ENCODE measurements around the gene DMAP1.

Gene DMAP1

DNA sequence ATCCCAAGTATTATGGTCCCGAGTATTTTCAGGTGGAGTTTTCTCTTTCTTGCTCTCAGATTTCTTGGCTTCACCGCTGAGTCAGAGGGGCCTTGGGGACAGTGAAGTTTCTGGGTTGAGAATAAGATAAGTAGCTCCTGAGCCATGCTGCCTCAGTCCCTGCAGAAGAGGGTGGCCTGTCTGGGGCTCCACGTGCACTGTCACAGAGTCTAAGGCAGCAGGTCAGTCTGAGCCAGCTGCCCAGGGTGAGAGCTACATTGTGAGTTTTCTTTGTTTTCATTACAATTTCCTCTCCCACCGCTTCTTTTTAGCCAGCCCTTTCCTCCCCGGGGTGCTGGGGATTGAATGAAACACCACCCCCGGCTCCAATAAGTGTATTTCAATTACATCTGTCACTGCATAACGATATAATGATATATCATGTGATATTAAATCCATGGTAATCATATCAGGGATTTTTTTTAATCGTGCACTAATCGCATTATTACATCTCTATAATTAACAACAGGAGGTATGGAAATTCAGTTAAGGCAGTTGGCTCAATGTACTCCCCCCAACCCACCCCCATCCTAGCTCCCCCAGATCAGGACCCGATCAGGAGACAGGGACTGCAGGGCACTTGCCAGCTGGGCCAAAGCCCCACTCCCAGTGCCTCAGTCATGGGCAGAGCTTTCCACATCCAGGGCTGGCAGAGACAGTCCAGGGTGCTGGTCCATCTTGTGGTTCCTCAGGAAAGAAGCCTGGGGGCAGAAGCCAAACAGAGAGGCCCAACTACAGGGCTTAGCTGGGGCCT is 43.7 kb downstream of the DMAP1 start:
- FAIRE-seq, result no peak

DNA sequence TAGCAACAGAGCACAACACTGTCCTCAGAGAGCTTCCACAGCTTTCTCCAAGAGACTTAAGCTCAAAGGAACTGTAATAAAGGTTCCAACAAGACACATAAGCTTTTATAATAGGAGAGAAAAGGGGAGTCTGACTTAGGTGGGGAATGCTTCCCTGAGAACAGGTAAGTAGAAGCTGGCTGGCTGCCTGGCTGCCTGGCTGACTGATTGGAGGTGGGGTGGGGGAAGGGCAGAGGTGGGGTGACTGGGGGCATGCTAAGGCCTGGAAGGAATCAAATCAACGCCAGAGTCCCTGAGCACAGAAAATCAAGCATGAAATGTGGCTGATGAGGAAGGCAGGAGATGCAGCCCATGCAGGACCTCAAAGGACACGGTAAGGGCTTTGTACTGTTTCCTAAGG is 45.8 kb downstream of the DMAP1 start:
- no peak for FAIRE-seq

DNA sequence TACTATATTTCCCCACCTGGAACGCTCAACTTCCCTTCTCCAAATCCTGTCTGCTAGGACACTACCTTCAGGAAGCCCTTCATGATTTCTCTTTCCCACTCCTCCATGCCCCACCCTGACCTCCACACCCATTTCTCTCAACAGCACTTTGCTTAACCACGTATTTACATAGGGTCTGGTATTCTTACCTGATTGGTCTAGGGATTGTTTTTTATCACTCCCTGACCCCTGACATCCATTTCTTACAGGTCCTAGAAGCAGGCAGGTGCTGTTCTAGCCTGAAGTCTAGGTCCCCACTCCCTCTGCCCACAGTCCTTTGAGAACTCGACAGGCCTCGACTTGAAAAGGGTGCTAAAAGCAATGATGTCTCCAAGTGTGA is 47.5 kb downstream of the DMAP1 start:
- no peak for FAIRE-seq

DNA sequence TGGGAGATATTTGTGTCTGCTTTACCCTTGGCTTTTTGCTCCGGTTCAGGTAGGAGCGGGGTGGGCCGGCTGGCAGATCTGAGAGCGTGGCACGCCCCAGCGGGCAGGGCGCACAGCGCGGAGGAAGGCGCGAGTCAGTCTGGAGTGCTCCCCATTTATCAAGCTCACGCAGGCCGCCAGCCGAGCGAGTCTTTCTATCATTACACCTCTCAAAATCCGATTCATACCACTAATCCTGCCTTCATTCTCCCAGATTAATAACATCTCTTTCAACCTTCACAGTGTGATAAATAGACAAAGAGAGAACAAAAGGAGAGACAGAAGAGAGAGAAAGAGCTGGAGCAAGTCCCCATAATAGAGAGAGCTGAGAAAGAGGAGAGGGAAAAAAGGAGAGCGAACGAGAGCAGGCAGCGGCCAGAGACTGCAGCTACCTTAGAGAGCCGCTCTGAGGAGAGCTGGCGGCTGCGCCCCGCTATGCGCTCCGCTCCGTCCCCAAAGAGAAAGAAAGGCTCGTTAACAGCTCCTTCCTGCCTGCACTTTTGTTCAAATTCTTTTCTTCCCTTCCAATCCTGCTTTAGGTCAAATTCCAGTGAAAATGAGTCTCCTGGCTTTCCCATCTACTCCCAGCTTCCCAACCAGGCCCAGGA is 48.0 kb downstream of the DMAP1 start:
- FAIRE-seq, result no peak

DNA sequence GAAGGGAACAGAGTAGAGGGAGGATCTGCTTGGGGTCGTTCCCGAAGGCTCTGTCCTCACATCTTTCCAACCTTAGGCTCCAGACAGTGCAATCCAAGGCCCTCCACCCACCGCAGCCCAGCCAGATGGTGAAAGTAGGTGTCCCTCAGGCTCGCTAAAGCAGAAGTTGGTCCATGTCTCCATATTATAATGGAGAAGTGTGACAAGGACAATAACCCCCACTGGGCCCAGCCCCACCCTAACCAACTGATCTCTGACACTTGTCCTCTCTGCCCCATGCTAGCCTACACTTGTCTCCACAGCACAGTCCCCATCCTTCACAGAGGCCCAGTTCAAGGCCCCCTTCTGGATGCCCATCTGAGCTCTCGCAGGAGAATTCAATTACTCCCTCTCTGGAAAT is 48.7 kb downstream of the DMAP1 start:
- no peak for FAIRE-seq

DNA sequence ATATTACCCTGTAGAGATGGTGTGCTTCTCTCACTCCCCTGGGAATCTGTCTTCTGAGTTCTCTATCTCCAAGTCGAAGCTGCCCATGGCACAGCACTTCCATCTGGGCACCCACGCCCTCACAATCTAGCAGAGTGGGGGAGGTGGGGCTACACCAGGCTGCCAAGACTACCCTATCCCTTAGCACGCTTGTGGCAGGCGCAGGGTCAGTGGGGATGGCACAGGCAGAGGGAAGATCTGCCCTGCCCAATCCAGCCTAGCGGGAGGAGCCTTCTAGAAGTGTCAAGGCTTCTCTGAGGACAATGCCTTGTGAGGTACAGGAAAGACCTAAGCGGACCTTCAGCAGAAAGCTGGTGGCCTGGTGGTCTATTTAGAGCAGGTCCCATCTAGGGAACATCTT is 49.1 kb downstream of the DMAP1 start:
- FAIRE-seq, result no peak

DNA sequence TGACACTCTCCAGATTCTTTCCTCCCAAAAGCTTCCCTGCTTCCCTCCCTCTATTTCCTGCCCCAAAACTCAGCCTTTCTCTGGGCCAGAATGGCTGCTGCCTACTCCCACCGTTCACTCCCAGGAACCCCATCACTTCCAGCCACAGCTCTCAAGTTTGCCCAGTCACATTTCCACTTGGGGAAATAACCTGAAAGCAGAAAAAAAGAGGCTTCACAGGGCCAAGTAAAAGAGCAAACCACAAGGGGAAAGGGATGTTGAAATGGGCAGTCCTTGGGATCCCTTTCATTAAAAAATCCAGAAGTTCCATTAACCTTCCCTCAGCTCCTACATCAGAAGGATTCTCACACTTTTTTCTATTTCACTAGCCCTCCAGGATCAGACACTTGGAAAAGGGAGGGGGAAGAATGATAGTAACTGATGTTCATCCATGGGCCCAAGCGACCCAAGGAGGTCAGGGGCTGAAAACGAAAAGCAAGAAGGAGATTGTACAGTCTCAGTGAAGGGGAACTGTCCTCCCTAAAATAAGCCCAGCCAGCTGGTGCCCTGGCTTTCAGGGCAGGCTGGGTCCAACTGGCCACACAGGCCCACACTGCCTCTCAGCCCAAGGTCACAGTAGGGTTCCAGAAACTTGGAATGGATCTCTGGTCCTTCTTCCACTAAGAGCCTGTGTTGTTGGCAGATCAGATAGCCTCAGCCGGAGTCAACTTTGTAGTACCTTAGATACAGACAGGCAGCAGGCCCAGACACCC is 49.7 kb downstream of the DMAP1 start:
- no peak for FAIRE-seq

DNA sequence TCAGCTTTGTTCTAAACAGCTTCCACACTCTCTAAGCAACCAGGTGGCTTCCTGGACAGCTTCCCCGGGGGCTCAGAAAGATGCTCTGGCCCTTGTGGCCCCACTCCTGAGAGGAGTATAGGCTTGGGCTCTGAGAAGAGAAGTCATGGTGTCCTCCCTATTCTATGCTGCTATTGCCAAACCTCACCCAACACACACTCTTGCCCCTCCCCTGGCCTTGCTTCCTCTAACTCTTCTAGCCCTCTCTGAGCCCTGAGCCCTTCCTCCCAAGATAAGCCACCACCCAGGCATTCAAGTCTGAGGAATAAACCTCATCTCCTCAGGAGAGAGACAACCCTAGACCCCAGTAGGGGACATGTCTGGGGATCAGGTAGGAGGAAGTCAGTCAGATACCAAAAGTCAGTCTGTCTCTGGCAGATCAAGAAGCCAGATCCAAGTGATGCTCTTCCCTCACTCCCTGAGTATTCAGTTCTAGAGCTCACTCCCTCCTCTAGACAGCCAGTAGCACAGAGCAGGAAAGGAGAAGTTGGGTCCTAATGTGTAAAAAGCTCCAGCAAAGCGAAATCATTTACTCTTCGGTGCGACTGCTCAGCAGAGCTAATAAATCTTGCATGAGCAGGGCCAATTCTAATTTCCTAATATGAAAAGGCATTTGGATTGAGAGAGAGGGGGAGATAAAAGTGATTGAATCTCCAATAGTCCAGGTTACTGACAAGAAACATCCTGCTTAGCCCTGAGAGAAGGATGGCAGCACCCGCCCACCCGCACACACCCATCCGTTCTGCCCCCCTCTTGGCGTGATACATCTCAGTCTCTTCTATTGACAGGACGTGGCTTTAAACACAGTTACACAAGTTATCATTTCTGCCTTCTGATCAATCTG is 50.5 kb downstream of the DMAP1 start:
- no peak for FAIRE-seq

DNA sequence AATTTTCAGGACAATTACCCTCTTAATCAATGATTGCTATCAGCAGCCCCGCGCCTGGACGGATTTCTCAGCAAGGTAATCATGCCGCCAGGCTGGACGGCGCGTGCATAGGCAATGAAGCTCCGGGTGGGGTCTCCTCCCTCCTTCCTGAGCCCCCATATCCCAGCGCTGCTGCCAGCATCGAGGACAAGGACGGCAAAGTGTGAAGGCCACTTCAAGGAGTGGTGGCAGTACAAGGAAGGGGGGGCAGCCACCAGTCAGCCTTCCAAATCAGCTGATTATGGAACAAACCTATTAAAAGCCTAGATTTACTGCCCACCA is 51.1 kb downstream of the DMAP1 start:
- no peak for FAIRE-seq

DNA sequence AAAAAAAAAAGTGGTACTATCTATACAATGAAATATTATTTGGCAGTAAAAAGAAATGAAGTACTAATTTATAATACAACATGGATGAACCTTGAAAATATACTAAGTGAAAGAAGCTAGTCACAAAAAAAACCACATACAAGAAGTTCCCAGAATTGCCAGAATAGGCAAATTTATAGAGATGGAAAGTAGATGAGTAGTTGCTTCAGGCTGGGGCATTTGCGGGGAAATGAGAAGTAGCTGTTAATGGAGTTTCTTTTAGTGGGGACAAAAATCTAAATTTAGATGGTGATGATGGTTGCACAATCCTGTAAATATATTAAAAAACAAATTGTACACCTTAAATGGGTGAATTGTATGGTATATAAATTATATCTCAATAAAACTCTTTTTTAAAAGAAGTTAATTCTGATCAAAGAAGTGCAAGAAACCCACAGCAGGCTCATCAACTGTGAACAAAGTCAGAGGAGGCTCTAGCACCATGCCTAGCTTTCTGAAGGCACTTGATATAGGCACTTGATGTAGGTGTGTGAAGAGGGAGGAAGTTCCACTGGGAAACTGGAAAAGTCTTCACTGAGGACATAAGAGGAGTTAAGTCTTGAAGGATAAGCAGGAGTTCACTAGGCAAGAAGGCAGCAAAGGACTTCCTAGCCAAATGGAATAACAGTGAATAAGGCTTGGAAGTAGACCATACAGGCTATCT is 52.5 kb downstream of the DMAP1 start:
- no peak for FAIRE-seq

DNA sequence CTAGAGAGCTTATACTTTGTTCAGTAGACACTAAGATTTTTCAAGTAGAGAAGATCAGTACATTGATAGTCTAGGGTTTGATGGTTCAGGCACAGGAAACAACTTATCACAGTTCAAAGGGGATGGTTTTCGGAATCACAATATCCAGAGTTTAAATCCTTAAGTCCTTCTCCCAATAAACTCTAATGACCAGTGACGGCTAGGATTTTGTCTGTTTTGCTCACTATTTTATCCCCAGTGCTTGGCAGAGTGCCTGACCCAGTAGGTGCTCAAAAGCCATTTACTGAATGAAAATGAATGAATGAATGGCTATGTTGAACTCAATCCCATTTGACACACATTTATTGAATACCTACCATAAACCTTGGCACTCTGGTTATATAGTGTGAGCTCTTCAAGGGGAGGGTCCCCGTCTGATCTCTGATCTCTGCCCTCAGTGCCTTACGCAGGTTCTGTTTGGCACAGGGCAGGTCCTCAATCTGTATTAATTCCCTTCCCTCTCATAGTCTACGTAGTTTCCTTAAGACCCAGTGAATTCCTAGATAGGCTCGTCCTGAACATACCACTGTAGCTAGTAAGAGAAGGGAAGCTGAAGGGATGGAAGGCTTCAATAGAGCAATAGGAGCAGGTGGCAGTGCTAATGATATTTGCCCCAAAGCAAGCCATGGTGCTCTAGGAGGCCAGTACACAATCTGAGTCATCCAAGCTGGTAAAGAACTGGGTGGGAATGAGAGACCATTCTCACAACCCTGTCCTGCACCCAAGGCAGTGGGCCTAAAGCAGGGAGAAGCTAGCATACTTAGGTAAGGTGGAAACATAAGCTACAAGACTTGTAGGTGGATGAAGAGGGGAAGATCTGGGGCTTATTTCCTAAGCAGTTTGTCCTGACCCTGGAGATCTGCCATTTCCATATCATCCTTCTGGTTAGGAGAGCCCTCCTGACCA is 53.4 kb downstream of the DMAP1 start:
- no peak for FAIRE-seq

DNA sequence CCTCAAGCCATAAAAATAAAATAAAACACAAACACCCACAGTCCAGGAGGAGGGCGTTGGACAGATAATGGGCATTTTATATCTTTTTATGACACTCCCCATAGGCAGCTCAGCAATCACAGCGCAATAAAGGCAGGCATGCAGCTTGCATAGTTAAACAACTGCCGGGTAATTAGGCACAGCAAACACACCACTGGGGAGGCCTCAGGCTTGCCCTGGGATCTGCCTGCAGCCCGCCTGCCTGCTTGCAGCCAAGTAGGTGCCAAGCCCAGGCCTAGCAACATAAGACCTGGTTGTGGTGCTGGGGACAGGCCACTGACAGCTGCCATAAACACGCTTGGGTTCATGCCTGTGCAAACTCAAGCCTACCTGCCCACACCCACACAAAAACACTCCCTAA is 54.2 kb downstream of the DMAP1 start:
- FAIRE-seq, result no peak

DNA sequence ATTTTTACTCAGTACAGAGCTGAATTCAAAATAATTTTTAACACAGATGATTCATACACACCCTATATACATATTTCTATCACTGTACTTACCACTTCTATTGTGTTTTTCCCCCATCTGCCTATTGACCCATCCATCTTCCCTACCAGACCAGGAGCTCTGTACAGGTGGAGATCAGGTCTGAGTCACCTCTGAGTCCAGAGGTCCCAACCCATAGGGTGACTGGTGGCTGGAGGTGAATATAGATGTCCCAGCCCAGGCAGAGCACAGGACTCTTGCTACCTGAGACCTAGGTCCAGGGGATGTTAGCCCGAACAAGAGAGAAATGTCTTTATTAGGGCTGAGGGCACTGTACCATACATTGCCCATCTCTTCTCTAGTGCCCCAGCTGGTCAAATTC is 54.8 kb downstream of the DMAP1 start:
- FAIRE-seq, result no peak
